ENCODE results near the gene VGLL4. TPM values are rescaled to one million over a fixed set of nuclear protein-coding genes. Genes with fewer than 3 reads are reported as not detected.

Gene VGLL4
- total RNA-seq, 4 donors from 2014 or later, result 79.3 to 144 (median 143) TPM

DNA sequence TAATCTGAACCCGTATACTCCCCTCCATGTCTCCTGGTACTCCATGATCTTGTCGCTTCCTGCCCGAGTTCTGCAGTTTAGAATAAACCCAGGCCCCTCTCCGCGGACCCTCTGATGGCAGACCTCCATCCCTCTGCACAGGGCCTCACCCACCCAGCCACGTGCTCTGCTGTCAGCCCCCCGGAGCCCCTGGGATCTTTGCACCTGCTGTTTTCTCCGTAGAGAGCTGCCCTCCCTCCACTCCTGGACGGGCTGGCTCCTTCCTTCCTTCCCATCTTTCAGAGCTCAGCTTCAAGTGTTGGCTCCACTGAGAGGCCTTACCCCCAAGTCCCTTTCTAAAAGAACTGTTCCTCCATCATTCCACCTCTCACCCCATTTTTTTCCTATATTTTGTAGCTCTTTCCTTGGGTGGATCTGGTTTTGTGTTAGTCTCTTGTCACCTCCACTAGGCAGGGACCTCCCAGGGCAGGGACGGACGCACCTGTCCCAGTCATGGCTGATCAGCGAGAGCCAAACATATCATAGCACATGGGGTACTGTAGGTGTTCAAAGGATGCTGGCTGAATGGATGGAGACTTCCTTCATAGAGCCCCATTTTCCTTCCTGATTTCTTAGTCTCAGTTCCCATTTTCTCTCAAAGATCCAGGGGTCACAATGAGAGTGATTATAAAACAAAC lies 106.6 kb downstream of the VGLL4 start:
- Histone ChIP-seq H3K27me3 (no peaks in the 10 kb centered on the region), H3K36me3 (no peaks in the 10 kb centered on the region), H3K4me1 (peaks cover 0 to 3% of the 10 kb centered on the region in 2 donors), H3K9me3 (no peaks in the 10 kb centered on the region), H3K27ac (no peak overlapping the region), H3K4me3 (no peak overlapping the region)
- intact Hi-C loops (cut with DNase I; ENCODE audit: low total_unique reads), result no loop called here
- DNase-seq, result no peak
- TF ChIP-seq CTCF (IDR thresholded peaks at IDR 0.05) (no peak), POLR2A (IDR thresholded peaks at IDR 0.05) (no peak)

GRCh38 chr3:11536132-11536935 lies 107.4 kb downstream of the VGLL4 start:
- H3K27ac ChIP-seq, result no peak overlapping the region

DNA sequence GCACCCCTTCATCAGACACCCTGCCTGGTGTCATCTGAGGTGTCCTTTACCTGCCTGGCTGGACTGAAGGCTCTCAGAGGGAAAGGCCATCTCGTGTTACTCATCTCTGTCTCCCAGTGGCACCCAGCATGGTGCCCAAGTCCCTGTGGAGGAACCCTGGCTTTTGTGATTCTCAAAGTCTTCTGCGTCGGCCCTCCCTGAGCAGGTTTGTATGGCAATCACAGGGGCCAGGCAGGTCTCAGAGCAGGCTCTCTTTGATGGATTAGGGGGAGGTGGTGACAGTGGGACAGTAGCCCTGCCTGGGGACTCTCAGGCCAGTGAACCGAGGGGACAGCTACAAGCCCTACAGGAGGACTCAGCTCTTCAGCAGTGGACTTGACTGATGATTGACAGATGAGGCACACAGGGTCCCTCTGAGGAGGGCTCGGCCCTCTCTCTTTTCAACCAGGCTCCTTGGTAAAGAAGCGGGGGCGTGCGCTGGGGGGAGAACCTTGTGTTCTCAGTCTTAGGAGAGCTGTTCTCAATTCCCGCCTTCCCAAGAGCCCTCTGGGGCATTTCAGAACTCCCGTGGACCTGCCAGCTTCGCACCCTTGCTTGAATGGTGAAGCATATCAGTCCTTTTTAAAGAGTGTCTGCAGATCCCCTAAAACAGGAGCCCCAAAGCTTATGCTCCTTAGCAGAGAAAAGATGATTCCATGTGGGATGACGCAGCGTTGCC lies 108.3 kb downstream of the VGLL4 start:
- no peaks in the 10 kb centered on the region for H3K27me3 ChIP-seq
- H3K9me3 ChIP-seq, result no peaks in the 10 kb centered on the region
- intact Hi-C loops (cut with DNase I; ENCODE audit: low total_unique reads), result no loop called here
- H3K4me1 ChIP-seq, result no peaks in the 10 kb centered on the region
- H3K4me3 ChIP-seq, result no peak overlapping the region
- no peak for DNase-seq
- H3K36me3 ChIP-seq, result no peaks in the 10 kb centered on the region
- TF ChIP-seq CTCF (IDR thresholded peaks at IDR 0.05) (no peak), POLR2A (IDR thresholded peaks at IDR 0.05) (no peak)
- H3K27ac ChIP-seq, result no peak overlapping the region

More at GRCh38 chr3:11536132-11536935, 107.4 kb downstream of the VGLL4 start:
- peaks cover 0 to 2% of the 10 kb centered on the region in 2 donors for H3K4me1 ChIP-seq
- intact Hi-C loops (cut with DNase I; ENCODE audit: low total_unique reads), result no loop called here
- no peak for TF ChIP-seq CTCF (IDR thresholded peaks at IDR 0.05)
- no peak for TF ChIP-seq POLR2A (IDR thresholded peaks at IDR 0.05)
- DNase-seq, result no peak
- H3K4me3 ChIP-seq, result no peak overlapping the region
- no peaks in the 10 kb centered on the region for H3K9me3 ChIP-seq
- no peaks in the 10 kb centered on the region for H3K27me3 ChIP-seq
- H3K36me3 ChIP-seq, result no peaks in the 10 kb centered on the region

DNA sequence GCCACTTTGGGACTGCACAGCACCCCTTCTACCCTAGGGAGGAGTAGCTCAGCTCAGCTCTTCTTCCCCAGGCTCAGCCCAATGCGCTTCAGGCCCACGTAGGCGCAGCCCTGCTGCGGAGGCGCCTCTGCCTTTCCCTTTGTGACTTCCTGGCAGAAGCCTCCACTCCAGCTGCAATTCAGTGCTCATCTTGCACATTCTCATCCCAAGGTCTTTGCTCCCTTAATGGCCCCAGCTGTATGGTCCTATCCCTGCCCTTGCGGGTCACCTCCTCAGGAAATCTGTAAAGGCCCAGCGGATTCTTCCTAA lies 109.0 kb downstream of the VGLL4 start:
- intact Hi-C loops (cut with DNase I; ENCODE audit: low total_unique reads), result no loop called here
- H3K36me3 ChIP-seq, result no peaks in the 10 kb centered on the region
- no peaks in the 10 kb centered on the region for H3K4me1 ChIP-seq
- H3K27me3 ChIP-seq, result no peaks in the 10 kb centered on the region
- H3K27ac ChIP-seq, result no peak overlapping the region
- no peak for DNase-seq
- TF ChIP-seq POLR2A (IDR thresholded peaks at IDR 0.05), result no peak
- TF ChIP-seq CTCF (IDR thresholded peaks at IDR 0.05), result no peak
- H3K4me3 ChIP-seq, result no peak overlapping the region
- H3K9me3 ChIP-seq, result no peaks in the 10 kb centered on the region
